Astrocyte (in vitro differentiated cells and primary cell): ENCODE measurements around the gene GGCX.

Experiments used
- CTCF ChIP-seq: IDR thresholded peaks from 2 replicates; pipeline ENCODE4 v1.5.1; 2011; ENCODE audit warnings: low read depth, mild to moderate bottlenecking, inconsistent platforms, low read length, moderate library complexity; ENCODE audit not compliant: insufficient read depth
- EZH2 ChIP-seq: IDR thresholded peaks from 2 replicates; pipeline ENCODE4 v1.6.1; 2012; ENCODE audit warnings: mild to moderate bottlenecking, low read length, inconsistent platforms; ENCODE audit not compliant: insufficient read depth

GRCh38 chr2:85516653-85517389 lies 44.5 kb downstream of the GGCX start:
- TF ChIP-seq CTCF = no peak
- no peak for TF ChIP-seq EZH2
